ENCODE measurements around the gene INSL3.

The INSL3 gene

GRCh38 chr19:17847538-17848366, 26.4 kb upstream of the INSL3 start, which contains the start of gene JAK3:
TSS of gene JAK3 (minus strand) at chr19:17847982. CDS start at chr19:17844417, 3,565 bp downstream.
- DNase-seq (ENCODE audit: extremely low spot score, insufficient read length, low read depth) = peak; percentile 78
- FAIRE-seq = peak; percentile 89

- DNase-seq (ENCODE audit: extremely low spot score, insufficient read length, low read depth) (no peak), FAIRE-seq (peak; percentile 54)
Measured at GRCh38 chr19:17846146-17846545, 24.8 kb upstream of the INSL3 start.

GRCh38 chr19:17843908-17844490, 22.7 kb upstream of the INSL3 start:
- FAIRE-seq = no peak
- no peak for DNase-seq (ENCODE audit: extremely low spot score, insufficient read length, low read depth)

DNA sequence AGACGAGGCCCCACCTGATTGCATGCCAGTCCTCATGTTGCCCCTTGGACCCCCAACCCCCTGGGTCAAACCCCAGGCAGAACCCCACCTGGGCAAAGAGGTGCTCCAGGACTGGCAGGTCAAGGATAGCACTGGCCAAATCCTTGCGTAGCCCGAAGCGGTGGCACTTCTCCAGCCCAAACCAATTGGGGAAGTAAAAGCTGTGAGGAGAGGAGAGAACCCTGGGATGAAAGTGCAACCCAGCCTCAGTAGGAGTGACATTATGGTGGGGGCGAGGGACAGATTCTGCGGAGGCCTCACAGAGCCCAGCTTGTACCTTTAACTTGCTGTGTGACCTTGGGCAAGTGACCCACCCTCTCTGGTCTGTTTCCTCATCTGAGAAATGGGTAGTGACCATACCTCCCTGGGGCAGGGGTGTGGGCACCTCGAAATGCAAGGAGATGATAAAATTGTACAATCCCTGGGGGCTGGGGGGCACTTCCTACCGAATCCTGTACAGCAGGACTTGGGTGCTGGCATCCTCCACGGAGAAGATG, 22.0 kb upstream of the INSL3 start:
- FAIRE-seq (no peak), DNase-seq (ENCODE audit: extremely low spot score, insufficient read length, low read depth) (no peak)

DNA sequence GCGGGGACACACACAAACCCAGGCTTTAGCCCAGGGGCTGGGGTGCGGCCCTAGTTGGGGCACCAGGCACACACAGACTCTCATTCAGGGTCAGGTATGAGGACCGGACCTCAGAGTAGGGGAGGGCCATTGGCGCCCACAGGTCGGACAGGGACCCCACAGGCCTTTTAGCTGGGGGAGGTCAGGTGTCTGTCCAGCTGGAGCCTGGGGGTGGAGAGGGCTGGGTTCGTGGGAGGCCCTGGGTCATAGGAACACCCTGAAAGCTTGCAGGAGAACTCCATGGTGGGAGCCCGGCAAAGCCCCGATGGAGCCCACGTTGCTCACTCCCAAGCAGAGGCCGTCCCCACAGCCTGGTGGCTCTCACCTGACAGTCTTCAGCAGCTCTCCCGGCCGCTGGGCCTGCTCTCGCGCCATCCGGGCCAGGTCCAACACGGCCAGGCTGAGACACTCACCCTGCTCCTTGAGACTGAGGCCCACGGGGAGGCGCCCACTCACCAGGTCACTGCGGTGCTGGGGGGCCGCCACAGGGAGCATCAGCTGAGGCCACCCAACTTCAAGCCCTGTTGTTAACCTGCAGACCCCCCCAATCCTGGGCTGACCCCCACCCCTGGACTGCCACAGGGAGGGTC, 21.5 kb upstream of the INSL3 start:
- FAIRE-seq (no peak), DNase-seq (ENCODE audit: extremely low spot score, insufficient read length, low read depth) (no peak)

DNA sequence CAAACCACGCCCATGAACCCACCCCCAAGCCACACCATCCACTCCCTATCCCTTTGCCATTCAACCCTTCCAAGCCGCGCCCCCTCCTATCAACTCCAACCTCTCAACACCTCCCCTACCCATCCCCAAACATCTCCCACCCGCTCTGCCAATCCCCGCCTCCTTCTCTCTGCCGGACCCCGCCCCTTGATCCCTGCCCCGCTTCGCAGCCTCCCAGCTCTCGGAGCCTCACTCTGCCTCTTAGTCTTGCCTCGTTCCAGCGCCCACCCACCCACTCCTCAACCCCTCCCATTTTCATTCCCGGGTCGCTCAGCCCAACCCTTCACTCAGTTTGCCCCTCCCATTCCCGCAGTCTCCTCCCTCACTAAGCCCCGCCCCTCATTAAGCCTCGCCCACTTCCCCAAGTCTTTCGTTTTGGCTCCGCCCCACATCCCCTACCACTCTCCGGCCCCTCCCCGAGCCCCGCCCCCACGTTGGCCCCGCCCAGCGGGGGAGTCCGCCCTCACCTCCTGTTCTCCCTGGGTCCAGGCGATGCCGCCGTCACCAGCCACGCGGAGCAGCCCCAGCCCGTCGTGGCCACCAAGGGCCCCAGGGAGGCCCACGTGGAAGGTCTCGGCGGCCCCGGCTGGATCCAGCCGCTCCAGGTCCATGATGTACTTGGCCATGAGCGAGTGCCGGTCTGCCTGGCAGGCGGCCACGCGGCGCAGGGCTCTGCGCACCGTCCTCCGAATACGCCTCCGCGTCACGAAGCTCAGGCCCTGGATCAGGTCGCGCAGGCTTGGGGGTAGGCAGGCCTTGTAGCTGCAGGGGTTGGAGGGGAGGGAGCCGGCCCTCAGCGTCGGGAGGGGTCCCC, 20.7 kb upstream of the INSL3 start:
- FAIRE-seq (no peak), DNase-seq (ENCODE audit: extremely low spot score, insufficient read length, low read depth) (peak; percentile 51)

DNA sequence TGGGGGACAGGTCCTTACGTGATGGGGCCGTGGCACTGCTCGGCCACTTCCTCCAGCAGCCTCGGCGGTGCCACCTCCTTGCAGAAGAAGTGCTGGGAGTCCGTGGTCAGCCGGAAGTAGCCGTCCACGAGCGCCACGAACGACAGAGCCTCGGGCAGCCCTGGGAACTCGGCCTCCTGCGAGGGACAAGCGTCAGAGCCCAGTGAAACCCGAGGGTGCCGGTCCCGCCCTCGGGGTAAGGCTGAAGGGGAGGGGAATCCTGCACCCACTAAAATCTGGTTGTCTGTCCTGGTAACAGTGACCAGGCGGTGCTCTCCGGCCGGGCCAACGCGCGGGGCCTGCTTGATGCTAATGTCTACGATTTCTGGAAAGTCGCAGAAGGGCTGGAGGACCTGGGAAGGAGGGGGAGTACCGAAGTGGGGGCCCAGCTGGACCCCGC, 20.1 kb upstream of the INSL3 start:
- DNase-seq (ENCODE audit: extremely low spot score, insufficient read length, low read depth) (no peak), FAIRE-seq (no peak)

GRCh38 chr19:17840019-17840418, 18.7 kb upstream of the INSL3 start:
- DNase-seq (ENCODE audit: extremely low spot score, insufficient read length, low read depth) (no peak), FAIRE-seq (no peak)

- DNase-seq (ENCODE audit: extremely low spot score, insufficient read length, low read depth) = no peak
- no peak for FAIRE-seq
Measured at GRCh38 chr19:17837972-17838371, 16.7 kb upstream of the INSL3 start.

DNA sequence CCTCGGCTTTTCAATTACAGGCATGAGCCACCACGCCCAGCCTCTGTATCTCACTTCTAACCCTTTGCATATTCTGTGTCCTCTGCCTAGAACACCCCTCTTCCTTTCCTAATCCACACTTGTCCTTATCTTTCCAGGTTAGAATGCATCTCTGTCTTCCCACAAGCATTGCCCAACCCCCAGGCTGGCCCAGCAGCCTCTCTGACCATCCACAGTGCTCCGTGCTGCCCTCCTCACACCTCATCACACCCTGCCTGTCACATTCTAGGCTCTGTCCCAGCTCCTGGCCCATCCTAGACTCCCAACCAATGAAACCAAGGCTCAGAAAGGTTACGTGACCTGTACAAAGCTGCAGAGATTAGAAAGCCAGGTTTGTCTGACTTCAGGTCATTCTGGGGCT, 15.2 kb upstream of the INSL3 start:
- DNase-seq (ENCODE audit: extremely low spot score, insufficient read length, low read depth) = no peak
- FAIRE-seq = no peak

DNA sequence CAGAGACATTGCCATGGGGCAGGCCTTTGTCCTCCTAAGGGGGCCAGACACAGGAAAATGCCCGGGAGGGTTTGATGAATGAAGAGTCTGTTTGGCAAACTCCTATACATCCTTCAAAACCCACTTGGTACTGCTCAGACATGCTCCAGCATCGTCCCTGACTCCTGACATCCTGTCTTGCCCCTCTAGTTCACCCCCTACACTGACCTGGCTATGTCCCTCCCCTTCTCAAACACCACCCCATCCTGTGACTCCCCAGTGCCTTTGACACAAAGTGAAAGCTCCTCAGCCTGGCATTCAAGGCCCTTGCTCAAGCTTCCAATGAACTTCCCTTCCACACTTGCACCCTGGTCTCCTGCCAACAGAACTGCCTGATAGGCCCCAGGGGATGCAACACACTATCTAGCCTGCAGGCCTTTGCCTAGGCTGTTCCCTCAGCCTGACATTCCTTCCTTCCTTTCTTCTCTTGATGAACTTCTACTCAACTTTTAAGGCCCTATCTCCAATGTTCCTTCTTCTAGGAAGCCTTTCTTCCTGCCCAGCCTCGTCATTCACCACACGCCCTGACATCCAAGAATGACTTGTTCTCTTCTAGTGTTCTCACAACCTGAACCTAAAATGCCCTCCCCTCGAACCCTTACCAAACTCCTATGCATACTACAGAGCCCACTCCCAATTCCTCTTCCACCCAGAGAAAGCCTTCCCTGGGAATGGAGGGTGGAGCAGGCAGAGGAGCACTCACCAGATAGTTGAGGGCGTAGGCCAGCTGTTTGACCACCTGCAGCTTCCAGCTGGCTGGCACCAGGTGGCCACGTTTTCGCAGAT, 14.1 kb upstream of the INSL3 start:
- FAIRE-seq = no peak

DNA sequence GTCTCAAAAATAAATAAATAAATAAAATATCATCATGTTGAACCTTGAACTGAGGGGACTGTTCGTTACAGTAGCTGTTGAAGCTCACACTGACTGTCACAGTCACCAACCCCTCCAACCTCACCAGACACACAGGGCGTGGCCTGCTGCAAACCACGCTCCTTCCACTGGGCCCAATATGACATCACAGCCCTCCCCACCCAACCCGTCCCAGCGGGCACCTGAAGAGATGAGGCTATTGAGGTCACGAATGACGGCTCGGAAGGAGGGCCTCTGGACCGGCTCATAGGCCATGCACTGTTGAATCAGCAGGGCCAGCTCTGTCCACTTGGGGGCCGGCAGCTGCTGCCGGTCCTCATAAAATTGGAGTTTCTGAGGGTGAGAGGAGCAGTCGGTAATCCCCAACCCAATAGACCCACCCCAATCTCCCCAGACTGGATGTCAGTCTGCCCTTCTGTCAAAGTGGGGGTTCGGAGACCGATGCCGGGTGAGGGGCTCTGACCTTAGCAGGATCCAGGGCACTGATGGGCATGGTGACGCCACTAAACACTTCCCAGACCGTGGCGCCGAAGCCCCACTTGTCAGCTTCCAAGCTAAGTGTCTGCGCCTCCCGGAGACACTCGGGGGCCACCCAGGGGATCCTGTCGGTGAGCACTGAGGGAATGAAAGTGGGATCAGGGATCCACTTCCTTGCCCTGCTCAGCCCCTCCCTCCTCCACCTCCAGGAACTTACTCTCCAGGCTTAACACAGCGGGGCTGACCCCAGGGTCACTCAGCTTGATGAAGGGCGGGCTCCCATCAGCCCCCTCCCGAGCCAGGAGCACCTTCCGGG, 13.2 kb upstream of the INSL3 start:
- no peak for DNase-seq (ENCODE audit: extremely low spot score, insufficient read length, low read depth)

More for the DNA sequence above, 14.1 kb upstream of the INSL3 start:
- DNase-seq (ENCODE audit: extremely low spot score, insufficient read length, low read depth) = no peak

GRCh38 chr19:17832443-17833208, 11.3 kb upstream of the INSL3 start:
- DNase-seq (ENCODE audit: extremely low spot score, insufficient read length, low read depth) (no peak), FAIRE-seq (no peak)

More for the DNA sequence above, 13.2 kb upstream of the INSL3 start:
- FAIRE-seq = no peak

DNA sequence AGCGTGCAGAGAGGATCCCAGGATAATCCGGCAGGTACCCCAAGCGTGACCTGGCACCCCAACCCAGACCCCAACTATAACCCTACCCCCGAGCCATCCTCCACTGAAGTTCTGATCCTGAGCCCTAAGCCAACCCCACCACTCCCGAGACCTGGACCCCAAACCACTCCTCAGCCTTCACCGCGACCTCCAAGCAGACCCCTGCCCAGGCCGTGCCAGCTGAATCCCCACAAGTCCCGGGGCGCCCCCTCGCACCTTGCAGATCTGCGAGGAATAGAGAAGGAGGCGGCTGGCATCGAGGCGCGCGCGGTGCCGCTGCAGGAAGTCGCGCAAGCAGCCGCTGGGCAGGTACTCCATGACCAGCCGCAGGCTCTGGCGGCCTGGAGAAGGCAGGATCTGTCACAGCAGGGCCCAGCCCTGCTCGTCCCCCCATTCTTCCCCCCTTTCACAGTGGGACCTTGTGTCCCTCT, 10.1 kb upstream of the INSL3 start:
- DNase-seq (ENCODE audit: extremely low spot score, insufficient read length, low read depth) (no peak), FAIRE-seq (no peak)

DNA sequence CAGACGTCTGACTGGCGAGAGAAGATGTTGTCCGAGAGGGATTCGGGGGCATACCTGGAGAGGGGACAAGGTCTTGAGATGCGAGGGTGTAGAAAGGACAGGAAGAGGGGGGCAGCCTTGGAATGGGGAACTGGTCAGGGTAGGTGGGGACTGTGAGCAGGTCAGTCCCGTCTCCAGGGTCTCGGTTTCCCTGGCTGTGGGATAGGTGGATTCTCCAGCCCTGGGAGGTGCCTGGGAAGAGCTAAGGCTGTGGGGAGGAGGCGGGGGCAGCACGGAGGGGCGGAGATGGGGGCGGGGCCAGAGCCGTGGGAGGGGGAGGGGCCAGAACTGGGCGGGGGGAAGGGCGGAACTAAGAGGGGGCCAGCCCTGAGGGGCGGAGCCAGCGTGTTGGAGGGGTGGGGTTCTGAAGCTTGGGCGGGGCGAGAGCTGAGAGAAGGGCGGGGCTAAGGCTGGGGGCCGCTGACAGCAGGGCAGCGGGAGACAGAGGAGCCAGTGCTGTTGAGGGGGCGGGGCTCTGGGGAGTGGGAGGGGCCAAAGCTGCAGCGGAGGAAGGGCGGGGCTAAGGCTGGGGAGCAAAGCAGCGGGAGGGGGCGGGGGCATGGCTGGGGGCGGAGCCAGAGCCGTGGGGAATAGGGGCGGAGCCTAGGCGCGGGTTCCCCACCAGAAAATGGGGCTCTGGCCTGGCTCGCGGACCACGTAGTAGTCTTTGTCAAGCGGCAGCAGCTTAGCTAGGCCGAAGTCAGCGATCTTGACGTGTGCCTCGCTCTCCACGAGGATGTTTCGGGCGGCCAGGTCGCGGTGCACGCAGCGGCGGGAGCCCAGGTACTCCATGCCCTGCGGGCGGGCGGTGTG, 9.5 kb upstream of the INSL3 start:
- no peak for FAIRE-seq
- DNase-seq (ENCODE audit: extremely low spot score, insufficient read length, low read depth) = peak; percentile 46

DNA sequence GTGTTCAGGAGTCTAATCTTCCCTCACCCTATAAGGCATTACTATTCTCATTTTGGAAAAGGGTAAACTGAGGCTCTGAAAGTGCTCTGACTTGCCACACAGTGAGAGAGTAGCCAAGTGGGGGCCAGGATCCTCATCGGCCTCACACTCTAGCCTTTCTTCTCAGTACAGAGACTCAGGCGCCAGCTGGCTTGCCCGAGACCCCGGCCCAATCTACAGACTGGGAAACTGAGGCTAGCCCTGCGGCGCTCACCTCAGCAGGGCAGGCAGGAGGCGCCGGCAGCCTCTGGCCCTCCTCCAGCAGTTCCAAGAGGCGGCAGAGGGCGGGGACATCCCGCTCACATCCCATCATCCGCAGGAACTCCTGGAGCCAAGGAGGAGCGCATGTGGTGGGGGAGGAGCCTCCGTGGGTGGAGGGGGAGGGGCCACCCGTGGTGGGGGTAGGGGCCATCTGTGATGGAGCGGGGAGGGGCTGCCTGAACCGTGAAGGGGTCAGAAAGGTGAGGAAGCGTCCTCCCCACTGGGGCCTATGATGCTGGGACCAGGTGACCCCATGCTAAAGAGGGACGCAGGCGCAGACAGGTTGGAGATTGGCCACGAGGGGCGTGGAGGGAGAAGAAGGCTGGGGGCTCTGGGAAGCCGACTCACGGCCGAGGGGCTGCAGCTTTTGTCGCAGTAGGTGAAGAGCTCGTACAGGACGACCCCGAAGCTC, 8.7 kb upstream of the INSL3 start:
- DNase-seq (ENCODE audit: extremely low spot score, insufficient read length, low read depth) (no peak), FAIRE-seq (no peak)

Measured in GM18507 (cell line).